T-helper 1 cell treated with Interleukin-12 subunit alpha and Interleukin-12 subunit beta and Interleukin-4 antibody, amounts not matched to agents 30 μg/mL and 1 μg/mL, for 36 hours (primary cell): ENCODE data around the gene CD46.

ENCODE experiments used
- H3K27ac Mint-ChIP-seq: one replicate; pipeline ENCODE4 v1.8.0; 2021; ENCODE audit warnings: mild to moderate bottlenecking, mixed read lengths
- H3K27me3 Mint-ChIP-seq: one replicate; pipeline ENCODE4 v1.8.0; 2021; ENCODE audit warnings: low read depth, mixed read lengths
- H3K36me3 Mint-ChIP-seq: one replicate; pipeline ENCODE4 v1.8.0; 2021; ENCODE audit warnings: low read depth, mixed read lengths
- H3K4me1 Mint-ChIP-seq: one replicate; pipeline ENCODE4 v1.8.0; 2021; ENCODE audit warnings: low read depth, mixed read lengths
- H3K4me3 Mint-ChIP-seq: one replicate; pipeline ENCODE4 v1.8.0; 2021; ENCODE audit warnings: mild to moderate bottlenecking, moderate library complexity, mixed read lengths
- H3K9me3 Mint-ChIP-seq: one replicate; pipeline ENCODE4 v1.8.0; 2021; ENCODE audit warnings: mixed read lengths

Gene CD46

DNA sequence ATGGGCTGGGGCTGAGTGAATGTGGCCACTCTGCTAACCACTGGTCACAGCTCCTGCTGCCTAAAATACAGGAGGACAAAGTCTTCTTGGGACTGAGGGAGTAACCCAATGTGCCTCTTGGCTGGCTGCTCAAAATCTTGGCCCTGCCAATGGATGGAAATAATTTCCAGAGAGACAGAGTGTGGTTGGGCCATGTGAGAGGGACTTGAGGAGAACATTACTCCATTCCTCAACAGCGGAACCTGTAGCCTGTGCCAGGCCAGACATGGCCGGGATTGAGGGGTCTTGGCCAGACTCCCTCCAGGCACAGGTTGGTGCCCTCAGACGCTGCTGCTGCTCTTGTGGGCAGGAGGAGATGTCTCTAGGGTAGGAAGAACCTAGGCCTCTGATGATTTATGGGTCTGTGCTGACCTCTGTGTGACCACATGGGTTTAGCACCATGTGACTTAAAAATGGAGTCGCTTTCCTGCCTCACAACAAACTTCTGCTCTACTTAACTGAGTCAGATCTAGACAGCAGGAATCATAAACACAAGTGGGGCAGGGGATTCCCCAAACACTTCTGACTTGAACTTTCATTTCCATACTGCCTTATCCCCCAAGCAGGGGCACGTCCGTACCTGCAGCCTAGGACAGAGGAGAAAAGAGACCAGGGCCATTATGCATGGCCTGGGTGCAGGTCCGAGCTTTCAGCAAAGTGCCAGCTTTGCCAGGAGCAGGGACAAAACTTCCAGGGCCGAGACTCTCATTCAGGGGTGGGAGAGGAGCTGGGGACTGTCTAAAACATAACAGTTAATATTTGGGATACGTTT is 79.9 kb downstream of the CD46 start:
- Mint-ChIP-seq H3K27me3 (no peaks in the 10 kb centered on the region), H3K36me3 (peaks cover 21% of the 10 kb centered on the region)

DNA sequence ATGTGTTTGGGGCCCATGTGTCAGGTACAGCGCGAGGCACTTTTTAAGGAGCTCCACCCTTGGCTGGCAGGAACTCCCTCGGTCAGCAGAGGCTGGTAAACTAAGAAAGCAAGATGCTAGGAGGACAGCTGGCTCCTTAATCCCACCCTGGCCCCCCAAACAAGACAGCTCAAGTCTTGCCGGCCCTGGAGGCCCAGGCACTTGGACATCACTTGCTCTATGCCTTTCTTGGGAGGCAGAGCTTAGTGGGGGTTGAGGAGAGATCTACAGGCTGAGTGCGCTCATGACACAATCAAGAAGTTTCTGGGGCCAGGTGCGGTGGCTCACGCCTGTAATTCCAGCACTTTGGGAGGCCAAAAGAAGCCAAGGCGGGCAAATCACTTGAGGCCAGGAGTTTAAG is 80.9 kb downstream of the CD46 start:
- no peaks in the 10 kb centered on the region for H3K27me3 Mint-ChIP-seq
- H3K4me3 Mint-ChIP-seq = no peak overlapping the region
- H3K9me3 Mint-ChIP-seq = no peaks in the 10 kb centered on the region
- peaks cover 28% of the 10 kb centered on the region for H3K36me3 Mint-ChIP-seq
- H3K27ac Mint-ChIP-seq = peak overlapping the region; percentile 89
- peaks cover 67% of the 10 kb centered on the region for H3K4me1 Mint-ChIP-seq

More for the DNA sequence above, 79.9 kb downstream of the CD46 start:
- no peaks in the 10 kb centered on the region for H3K9me3 Mint-ChIP-seq
- peaks cover 72% of the 10 kb centered on the region for H3K4me1 Mint-ChIP-seq
- H3K4me3 Mint-ChIP-seq = peak overlapping the region; percentile 78
- peak overlapping the region; percentile 89 for H3K27ac Mint-ChIP-seq

DNA sequence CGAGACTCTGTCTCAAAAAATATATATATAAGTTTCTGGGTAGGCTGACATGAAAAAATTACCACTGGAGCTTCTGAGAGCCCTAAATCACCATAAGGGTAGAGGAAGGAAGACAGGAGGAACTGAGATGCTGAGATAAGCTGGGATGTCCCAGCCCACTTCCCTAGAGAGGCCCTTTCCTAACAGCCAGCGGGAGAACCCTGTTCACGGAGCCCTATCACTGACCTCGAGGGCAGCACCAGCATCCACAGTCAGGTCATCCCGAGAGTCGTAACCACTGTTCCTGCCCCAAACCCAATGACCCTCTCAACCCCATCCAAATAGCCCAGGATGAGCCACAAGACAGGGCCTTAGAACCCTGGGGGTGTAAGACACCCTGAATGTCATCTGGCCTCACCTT is 81.5 kb downstream of the CD46 start:
- Mint-ChIP-seq H3K27me3 (no peaks in the 10 kb centered on the region), H3K36me3 (peaks cover 30% of the 10 kb centered on the region), H3K4me1 (peaks cover 66% of the 10 kb centered on the region), H3K9me3 (no peaks in the 10 kb centered on the region), H3K27ac (peak overlapping the region; percentile 89), H3K4me3 (no peak overlapping the region)

DNA sequence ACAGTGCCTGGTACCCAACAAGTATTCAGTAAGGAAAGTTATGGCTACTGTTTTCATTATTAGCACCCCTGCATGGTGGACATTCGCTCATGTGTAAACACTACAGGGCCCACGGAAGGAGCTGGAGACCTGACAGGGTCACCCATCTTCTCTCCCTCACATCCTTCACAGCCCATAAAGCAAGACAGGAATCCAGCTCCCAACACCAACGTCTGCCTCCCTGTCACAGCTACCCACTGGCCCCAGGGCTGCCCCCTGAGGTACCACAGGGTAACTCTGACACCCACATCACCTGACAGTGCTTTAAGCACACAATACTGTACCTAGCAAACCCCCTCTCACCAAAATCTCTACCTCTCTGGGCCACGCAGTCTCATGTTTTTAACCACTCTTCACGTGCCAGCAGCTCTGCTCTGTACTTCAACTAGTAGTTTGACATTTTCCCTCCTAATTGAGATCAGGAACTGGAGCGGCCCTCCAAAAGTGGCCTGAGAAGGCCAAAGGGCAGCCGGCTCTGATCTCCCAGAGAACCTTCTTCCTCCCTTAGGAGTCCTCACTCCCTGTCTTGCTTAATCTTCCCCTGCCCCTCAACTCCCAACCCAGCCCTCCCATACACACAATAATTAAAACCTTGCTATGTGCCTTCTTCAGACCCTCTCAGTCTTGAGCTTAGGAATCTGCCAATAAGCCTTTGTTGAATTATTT is 82.3 kb downstream of the CD46 start:
- Mint-ChIP-seq H3K27ac (peak overlapping the region; percentile 28), H3K4me1 (peaks cover 65% of the 10 kb centered on the region), H3K27me3 (no peaks in the 10 kb centered on the region), H3K9me3 (no peaks in the 10 kb centered on the region), H3K4me3 (no peak overlapping the region), H3K36me3 (peaks cover 35% of the 10 kb centered on the region)

DNA sequence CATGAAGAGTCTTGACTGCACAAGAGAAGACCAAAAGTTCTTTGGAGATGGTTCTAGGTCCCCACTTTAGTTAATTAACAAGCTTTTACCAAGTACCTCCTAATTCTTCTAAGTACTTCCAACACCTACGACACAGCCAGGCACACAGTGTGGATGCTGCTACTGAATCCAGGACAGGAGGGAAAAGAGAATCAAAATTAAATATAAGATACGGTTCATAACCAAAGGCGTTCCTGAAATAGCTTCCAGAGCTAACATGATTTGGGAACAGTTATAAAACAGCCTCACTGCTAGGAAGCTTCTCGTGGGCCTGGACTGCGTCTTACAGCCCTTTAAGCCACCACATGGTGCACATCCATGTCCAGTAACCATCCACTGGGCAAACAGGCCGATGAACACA is 84.1 kb downstream of the CD46 start:
- Mint-ChIP-seq H3K4me3 (no peak overlapping the region), H3K27ac (no peak overlapping the region), H3K9me3 (no peaks in the 10 kb centered on the region), H3K36me3 (peaks cover 44% of the 10 kb centered on the region), H3K4me1 (peaks cover 60% of the 10 kb centered on the region), H3K27me3 (no peaks in the 10 kb centered on the region)

DNA sequence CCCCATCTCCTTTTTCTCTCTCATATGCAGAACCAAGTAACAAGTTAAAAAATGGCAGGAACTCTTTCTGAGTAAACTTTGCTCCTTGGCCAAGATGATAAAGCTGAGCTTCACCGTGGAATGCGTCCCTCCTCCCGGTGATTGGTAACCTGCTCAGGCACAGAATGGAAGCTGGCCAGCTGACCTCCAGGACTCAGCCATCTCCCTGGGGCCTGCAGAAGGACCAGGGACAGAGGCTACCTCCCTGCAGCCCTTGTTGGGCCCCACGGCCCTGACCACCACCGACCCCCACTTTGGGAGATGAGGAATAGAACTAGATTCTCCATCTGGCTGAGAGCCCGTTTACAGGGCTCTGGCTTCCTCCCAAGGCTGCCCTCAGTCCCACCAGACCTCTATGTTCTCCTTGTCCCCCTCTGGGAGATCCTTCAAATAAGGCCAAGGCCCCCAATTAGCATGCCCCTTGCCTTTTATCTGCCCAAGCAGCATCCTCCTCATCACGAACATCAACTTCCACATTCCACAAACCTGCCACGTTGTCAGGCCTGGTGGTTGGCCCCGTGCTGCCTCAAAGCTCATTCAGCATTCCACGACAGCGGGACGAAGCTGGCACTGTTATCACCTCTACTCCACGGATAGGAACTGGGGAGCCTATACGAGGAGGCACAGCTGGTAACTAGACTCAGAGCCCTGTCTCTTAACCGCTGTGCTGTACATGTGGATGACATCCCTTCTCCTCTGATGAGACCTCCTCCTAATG is 84.9 kb downstream of the CD46 start:
- peaks cover 42% of the 10 kb centered on the region for H3K36me3 Mint-ChIP-seq
- H3K9me3 Mint-ChIP-seq = no peaks in the 10 kb centered on the region
- H3K4me3 Mint-ChIP-seq = no peak overlapping the region
- H3K27ac Mint-ChIP-seq = peak overlapping the region; percentile 16
- H3K27me3 Mint-ChIP-seq = no peaks in the 10 kb centered on the region
- peaks cover 54% of the 10 kb centered on the region for H3K4me1 Mint-ChIP-seq

DNA sequence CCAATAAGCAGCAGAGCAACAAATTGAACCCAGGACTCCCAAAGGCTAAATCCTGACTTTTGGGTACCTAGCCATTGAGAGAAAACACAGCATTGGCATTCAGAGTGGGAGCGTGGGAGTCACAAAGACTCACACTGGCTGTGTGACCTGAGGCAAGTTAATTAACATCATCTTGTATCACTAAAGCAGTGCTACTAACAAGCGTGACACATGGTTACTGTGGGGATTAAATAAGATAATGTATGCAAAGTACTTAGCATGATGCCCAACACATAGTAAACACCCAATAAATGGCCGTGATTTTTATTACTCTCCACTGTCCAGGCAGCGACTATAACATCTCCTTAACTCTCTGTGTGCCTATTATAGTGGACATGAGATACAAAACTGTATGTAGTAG is 85.8 kb downstream of the CD46 start:
- Mint-ChIP-seq H3K36me3 (peaks cover 37% of the 10 kb centered on the region), H3K27me3 (no peaks in the 10 kb centered on the region), H3K4me3 (no peak overlapping the region), H3K27ac (peak overlapping the region; percentile 34), H3K4me1 (peaks cover 46% of the 10 kb centered on the region), H3K9me3 (no peaks in the 10 kb centered on the region)

DNA sequence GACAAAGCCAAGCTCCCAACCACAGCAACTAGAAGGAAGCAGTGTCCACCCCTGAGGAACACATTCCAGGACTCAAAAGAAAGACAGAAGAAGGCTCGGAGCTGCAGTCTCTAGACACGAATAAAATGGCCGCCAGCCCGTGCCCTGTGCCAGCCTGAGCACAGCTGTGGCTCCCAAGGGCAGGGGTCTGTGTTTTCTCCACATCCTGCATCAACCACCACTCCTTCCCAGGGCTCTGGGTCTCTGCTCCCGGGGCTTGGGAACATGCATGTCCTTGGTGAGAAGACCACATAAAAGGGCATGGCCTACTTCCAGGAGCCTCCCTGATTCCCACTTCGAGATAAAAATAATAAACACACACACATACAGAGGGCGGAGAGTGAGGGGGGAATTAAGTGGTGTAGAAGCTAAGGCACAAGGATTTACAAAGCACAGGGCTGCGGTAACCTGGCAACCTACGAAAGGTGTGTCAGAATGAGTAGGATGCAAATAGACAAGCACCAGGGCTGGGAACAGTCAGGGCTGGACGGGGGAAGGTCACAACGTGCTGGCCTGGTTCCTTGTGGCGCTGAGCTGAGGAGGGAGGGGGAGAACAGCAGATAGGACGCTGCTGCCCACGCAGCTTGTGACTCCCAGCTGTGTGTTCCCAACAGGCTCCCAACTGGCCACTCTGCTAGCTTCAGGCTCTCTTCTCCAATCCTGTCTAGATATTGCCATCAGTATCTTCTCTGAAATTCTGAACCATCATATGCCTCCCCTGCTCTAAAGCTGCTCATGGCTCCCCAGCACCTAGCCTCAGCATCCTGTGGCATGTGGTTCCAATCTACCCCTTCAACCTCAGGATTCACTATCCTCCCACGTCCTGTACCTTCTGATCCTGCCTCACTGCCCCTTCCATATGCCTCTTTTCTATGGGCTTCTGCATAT is 86.6 kb downstream of the CD46 start:
- Mint-ChIP-seq H3K27me3 (no peaks in the 10 kb centered on the region), H3K4me3 (no peak overlapping the region), H3K9me3 (no peaks in the 10 kb centered on the region), H3K4me1 (peaks cover 43% of the 10 kb centered on the region), H3K36me3 (peaks cover 36% of the 10 kb centered on the region), H3K27ac (peak overlapping the region; percentile 34)

DNA sequence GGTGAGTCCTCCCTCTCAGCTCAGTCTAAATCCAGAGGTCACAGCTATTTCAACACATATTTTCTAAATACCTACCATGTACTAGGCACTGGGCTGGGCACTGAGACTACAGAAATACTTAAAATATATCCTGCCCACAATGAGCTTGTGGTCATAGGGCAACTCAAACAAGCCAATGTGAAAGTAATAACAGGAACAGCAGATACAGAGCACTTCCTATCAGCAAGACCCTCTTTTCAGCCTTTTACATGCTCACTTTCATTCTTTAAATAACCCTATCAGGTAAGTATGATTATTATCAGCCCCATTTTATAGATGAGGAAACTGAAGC is 87.2 kb downstream of the CD46 start:
- H3K4me3 Mint-ChIP-seq = no peak overlapping the region
- peaks cover 39% of the 10 kb centered on the region for H3K4me1 Mint-ChIP-seq
- H3K9me3 Mint-ChIP-seq = no peaks in the 10 kb centered on the region
- H3K27me3 Mint-ChIP-seq = no peaks in the 10 kb centered on the region
- peaks cover 36% of the 10 kb centered on the region for H3K36me3 Mint-ChIP-seq
- H3K27ac Mint-ChIP-seq = peak overlapping the region; percentile 18

DNA sequence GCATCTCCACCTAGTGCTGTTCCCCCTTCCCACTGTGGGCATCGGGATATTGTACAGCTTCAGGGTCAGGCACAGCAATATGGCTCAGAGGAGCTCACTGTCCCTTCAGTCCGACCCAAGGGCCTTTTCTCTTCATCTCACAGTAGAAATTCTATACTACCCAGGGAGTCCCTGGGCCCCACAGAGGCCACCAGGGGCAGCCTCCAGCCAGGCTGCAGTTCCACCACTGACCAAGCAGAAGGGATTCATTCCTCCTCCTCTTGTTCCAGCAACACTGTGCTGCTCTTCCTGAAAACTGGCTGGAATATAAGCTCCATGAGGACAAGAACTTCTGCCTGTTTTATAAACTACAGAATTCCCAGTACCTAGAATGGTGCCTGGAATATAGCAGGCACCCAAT is 88.5 kb downstream of the CD46 start:
- peaks cover 41% of the 10 kb centered on the region for H3K36me3 Mint-ChIP-seq

DNA sequence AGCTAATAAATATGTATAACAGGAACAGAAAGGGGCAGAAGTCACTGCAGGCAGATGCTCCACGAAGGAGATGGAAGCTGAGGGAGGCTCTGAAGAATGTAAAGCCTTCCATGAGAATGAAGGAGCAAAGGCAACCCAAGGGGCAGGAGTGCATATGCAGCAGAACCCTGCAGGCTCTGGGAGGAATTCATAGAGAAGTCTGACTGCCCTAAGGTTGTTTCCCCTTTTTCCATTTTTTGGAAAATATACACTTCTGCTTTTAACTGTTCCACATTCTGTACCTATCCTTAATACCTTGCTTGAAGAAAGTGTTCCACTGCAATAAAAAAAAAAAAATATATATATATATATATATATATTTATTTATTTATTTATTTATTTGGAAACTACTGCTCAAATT is 89.4 kb downstream of the CD46 start:
- H3K4me3 Mint-ChIP-seq = no peak overlapping the region
- no peak overlapping the region for H3K27ac Mint-ChIP-seq
- H3K9me3 Mint-ChIP-seq = no peaks in the 10 kb centered on the region
- H3K4me1 Mint-ChIP-seq = peaks cover 36% of the 10 kb centered on the region
- H3K27me3 Mint-ChIP-seq = no peaks in the 10 kb centered on the region
- H3K36me3 Mint-ChIP-seq = peaks cover 40% of the 10 kb centered on the region

More for the DNA sequence above, 88.5 kb downstream of the CD46 start:
- Mint-ChIP-seq H3K4me3 (no peak overlapping the region), H3K4me1 (peaks cover 35% of the 10 kb centered on the region), H3K9me3 (no peaks in the 10 kb centered on the region), H3K27me3 (no peaks in the 10 kb centered on the region), H3K27ac (no peak overlapping the region)

DNA sequence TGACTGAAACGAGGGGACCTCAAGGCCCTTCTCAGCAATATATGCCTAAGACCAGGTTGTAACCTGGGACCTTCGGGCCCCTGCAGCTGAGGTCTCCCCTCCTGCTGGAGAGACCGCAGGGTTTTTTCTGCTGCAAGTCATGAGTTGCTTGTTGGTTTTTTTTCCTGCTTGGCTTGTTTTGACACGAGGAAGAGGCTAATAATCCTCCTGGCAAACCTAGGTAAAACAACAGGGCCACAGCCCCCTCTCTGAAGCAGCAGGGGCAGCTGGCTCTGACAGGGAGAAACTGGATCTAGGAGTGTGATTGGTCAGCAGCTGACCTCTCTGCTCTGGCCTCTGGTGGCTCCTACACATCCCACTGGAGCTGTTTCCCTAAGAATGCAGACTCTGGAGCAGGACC is 90.0 kb downstream of the CD46 start:
- H3K27me3 Mint-ChIP-seq = no peaks in the 10 kb centered on the region
- peaks cover 35% of the 10 kb centered on the region for H3K36me3 Mint-ChIP-seq
- H3K4me1 Mint-ChIP-seq = peaks cover 33% of the 10 kb centered on the region
- H3K27ac Mint-ChIP-seq = no peak overlapping the region
- H3K4me3 Mint-ChIP-seq = no peak overlapping the region
- H3K9me3 Mint-ChIP-seq = no peaks in the 10 kb centered on the region

DNA sequence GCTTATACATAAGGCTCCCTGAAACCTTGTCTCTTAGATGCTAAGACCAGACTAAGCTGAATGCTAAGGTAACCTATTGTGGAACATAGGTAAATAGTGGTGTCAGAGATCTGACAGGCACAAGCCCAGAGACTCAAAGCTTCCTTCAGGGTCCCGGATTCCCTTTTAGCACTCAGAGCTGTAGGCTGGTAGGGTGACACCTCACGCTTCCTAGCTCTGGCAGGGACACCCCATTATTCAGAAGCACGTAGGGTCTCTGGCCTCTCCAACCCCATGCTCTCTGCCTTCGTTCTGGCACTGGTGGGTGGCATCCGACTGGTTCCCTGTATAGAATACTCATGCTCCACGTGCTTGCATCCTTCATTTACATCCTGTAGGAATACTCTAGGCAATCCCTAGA is 90.7 kb downstream of the CD46 start:
- Mint-ChIP-seq H3K27ac (no peak overlapping the region), H3K4me1 (peaks cover 29% of the 10 kb centered on the region), H3K36me3 (peaks cover 32% of the 10 kb centered on the region), H3K9me3 (no peaks in the 10 kb centered on the region), H3K27me3 (no peaks in the 10 kb centered on the region), H3K4me3 (no peak overlapping the region)

DNA sequence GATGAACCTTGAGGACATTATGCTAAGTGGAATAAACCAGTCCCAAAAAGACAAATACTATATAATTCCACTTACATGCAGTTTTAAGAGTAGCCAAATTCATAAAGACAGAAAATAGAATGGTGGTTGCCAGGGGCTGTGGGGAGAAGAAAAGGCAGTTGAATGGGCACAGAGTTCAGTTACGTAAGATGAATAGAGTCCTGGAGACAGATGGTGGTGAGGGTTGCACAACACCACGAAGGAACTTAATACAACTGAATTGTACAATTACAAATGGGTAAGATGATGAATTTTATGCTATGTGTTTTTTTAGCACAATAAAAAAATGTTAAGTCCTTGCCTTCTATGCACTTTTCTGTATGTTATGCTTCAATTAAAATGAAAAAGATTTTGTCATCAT is 92.5 kb downstream of the CD46 start:
- Mint-ChIP-seq H3K27me3 (no peaks in the 10 kb centered on the region), H3K9me3 (no peaks in the 10 kb centered on the region), H3K36me3 (peaks cover 32% of the 10 kb centered on the region), H3K4me1 (peaks cover 31% of the 10 kb centered on the region), H3K27ac (no peak overlapping the region), H3K4me3 (no peak overlapping the region)
